Liver (tissue), 9 donors: Measurements from ENCODE around the gene FGF12. TPM values are rescaled to one million over a fixed set of nuclear protein-coding genes. Genes with fewer than 3 reads are reported as not detected.

Experiments
- DNase-seq: peaks from one replicate; pipeline ENCODE4 v3.0.0-alpha.2; 2017; ENCODE audit warnings: low spot score
- H3K27ac ChIP-seq, 2 donors: one replicate each; pipeline ENCODE4 v1.7.0; 2013; ENCODE audit warnings: inconsistent platforms in 2 of 2, low read length in 2 of 2, control low read depth in 1 of 2, low read depth in 1 of 2, mild to moderate bottlenecking in 1 of 2
- H3K27me3 ChIP-seq, 4 donors: one replicate each; pipeline versions ENCODE4 v1.6.1 to v1.7.0; 2013; ENCODE audit warnings: low read length in 3 of 4, inconsistent platforms in 1 of 4, mild to moderate bottlenecking in 1 of 4, moderate library complexity in 1 of 4; ENCODE audit not compliant: control insufficient read depth in 4 of 4, insufficient read depth in 4 of 4
- H3K36me3 ChIP-seq, 4 donors: one replicate each; pipeline versions ENCODE4 v1.6.1 to v1.7.0; 2013; ENCODE audit warnings: low read length in 3 of 4, mild to moderate bottlenecking in 3 of 4, low read depth in 1 of 4, moderate library complexity in 1 of 4; ENCODE audit not compliant: control insufficient read depth in 4 of 4, insufficient read depth in 3 of 4
- H3K4me1 ChIP-seq, 4 donors: one replicate each; pipeline versions ENCODE4 v1.6.1 to v1.7.0; 2013; ENCODE audit warnings: low read length in 3 of 4, mild to moderate bottlenecking in 3 of 4, moderate library complexity in 1 of 4; ENCODE audit not compliant: control insufficient read depth in 4 of 4, insufficient read depth in 4 of 4
- H3K4me3 ChIP-seq, 3 donors: one replicate each; pipeline versions ENCODE4 v1.6.1 to v1.7.0; 2013; ENCODE audit warnings: low read length in 3 of 3, control low read depth in 1 of 3, low read depth in 1 of 3, mild to moderate bottlenecking in 1 of 3
- H3K9ac ChIP-seq, 2 donors: one replicate each; pipeline ENCODE4 v1.7.0; 2013; ENCODE audit warnings: low read length in 2 of 2, mild to moderate bottlenecking in 2 of 2, moderate library complexity in 2 of 2, control low read depth in 1 of 2, low read depth in 1 of 2
- H3K9me3 ChIP-seq, 4 donors: one replicate each; pipeline versions ENCODE4 v1.6.1 to v1.7.0; 2013; ENCODE audit warnings: low read length in 3 of 4; ENCODE audit not compliant: control insufficient read depth in 4 of 4
- EGR1 ChIP-seq, 2 donors: IDR thresholded peaks; 2 replicates each; pipeline ENCODE4 v1.6.1; 2016 to 2018; ENCODE audit warnings: antibody characterized with exemption in 2 of 2, low read depth in 2 of 2
- FOXA1 ChIP-seq: IDR thresholded peaks from 2 replicates; pipeline ENCODE4 v1.6.1; 2016; ENCODE audit warnings: antibody characterized with exemption
- FOXA2 ChIP-seq: IDR thresholded peaks from 2 replicates; pipeline ENCODE4 v1.6.1; 2016; ENCODE audit warnings: antibody characterized with exemption
- GABPA ChIP-seq, 2 donors: IDR thresholded peaks in 1 of 2; conservative IDR thresholded peaks in 1 of 2; 2 replicates each; pipeline ENCODE4 v1.6.1; 2016; ENCODE audit warnings: antibody characterized with exemption in 2 of 2, mild to moderate bottlenecking in 1 of 2, moderate library complexity in 1 of 2
- HNF4A ChIP-seq, 2 donors: conservative IDR thresholded peaks; 2 replicates each; pipeline ENCODE4 v1.6.1; 2016; ENCODE audit warnings: antibody characterized with exemption in 2 of 2, mild to moderate bottlenecking in 2 of 2
- HNF4G ChIP-seq: IDR thresholded peaks from 2 replicates; pipeline ENCODE4 v1.6.1; 2016; ENCODE audit warnings: antibody characterized with exemption
- JUND ChIP-seq, 2 donors: IDR thresholded peaks; 2 replicates each; pipeline ENCODE4 v1.6.1; 2016; ENCODE audit warnings: antibody characterized with exemption in 2 of 2
- MAX ChIP-seq: IDR thresholded peaks from 2 replicates; pipeline ENCODE4 v1.6.1; 2016; ENCODE audit warnings: antibody characterized with exemption
- NR2F2 ChIP-seq: IDR thresholded peaks from 2 replicates; pipeline ENCODE4 v1.6.1; 2016; ENCODE audit warnings: antibody characterized with exemption
- RAD21 ChIP-seq, 2 donors: IDR thresholded peaks; 2 replicates each; pipeline ENCODE4 v1.6.1; 2016; ENCODE audit warnings: antibody characterized with exemption in 2 of 2, mild to moderate bottlenecking in 2 of 2
- RXRA ChIP-seq, 2 donors: IDR thresholded peaks; 2 replicates each; pipeline ENCODE4 v1.6.1; 2017 to 2018; ENCODE audit warnings: antibody characterized with exemption in 2 of 2, mild to moderate bottlenecking in 1 of 2
- SP1 ChIP-seq: IDR thresholded peaks from 2 replicates; pipeline ENCODE4 v1.6.1; 2018; ENCODE audit warnings: antibody characterized with exemption, mild to moderate bottlenecking
- TAF1 ChIP-seq: conservative IDR thresholded peaks from 2 replicates; pipeline ENCODE4 v1.6.1; 2016; ENCODE audit warnings: antibody characterized with exemption, mild to moderate bottlenecking
- YY1 ChIP-seq: IDR thresholded peaks from 2 replicates; pipeline ENCODE4 v1.6.1; 2016; ENCODE audit warnings: antibody characterized with exemption, mild to moderate bottlenecking
- WGBS: extraction: QIAGEN DNeasy Blood & Tissue Kit; methylation state at CpG from one replicate; pipeline ENCODE4 v1.1.7; 2013; 5-methylcytosine and 5-hydroxymethylcytosine counted together
- polyA plus RNA-seq, 2 donors: library from polyadenylated mRNA; stranded (reverse) in 1 of 2; unstranded in 1 of 2; fragments of 200-250 nt in 1 of 2; fragments of >200 nt in 1 of 2; fragmentation: Nextera tagmentation in 1 of 2; extraction: Ambion mirVana in 1 of 2; gene quantifications; one replicate each; pipeline versions ENCODE4 v1.2.1 to v1.2.3, GENCODE V29; 2013 to 2015
- total RNA-seq, 2 donors: library from RNA; depleted of rRNA; stranded (reverse); fragments of >200 nt; gene quantifications; one replicate each; pipeline ENCODE4 v1.2.3, GENCODE V29; 2014
- TF ChIP-seq, protein P1 (sequence below): fragments of 150-350 bp; IDR thresholded peaks from 2 replicates; pipeline ENCODE4 v1.5.1; 2017; ENCODE audit warnings: improper control_type of control experiment, low read depth, low read length; ENCODE audit not compliant: missing input control
- TF ChIP-seq, protein P2 (sequence below): IDR thresholded peaks from 2 replicates; pipeline ENCODE4 v1.6.1; 2016; ENCODE audit warnings: antibody characterized with exemption
- TF ChIP-seq, protein P3 (sequence below): IDR thresholded peaks from 2 replicates; pipeline ENCODE4 v1.6.1; 2016; ENCODE audit warnings: antibody characterized with exemption
- TF ChIP-seq, protein P4 (sequence below): IDR thresholded peaks from 2 replicates; pipeline ENCODE4 v1.6.1; 2016; ENCODE audit warnings: antibody characterized with exemption, mild to moderate bottlenecking
- donor health status: healthy.
- donor health status: healthy.
- donor health status: healthy.
- donor health status: healthy.
- donor health status: healthy.

The FGF12 gene
- total and polyA plus RNA-seq, 4 donors: 0.11 to 0.59 (median 0.19) TPM

- WGBS: 59% methylated on average over 1 of the region's 1 CpG
- no peak for DNase-seq
- H3K27me3 ChIP-seq: peaks cover 0 to 7% (median 0%) of the 10 kb centered on the region in 4 donors
- no peak overlapping the region for H3K27ac ChIP-seq
- H3K9me3 ChIP-seq: no peaks in the 10 kb centered on the region
- no peaks in the 10 kb centered on the region for H3K4me1 ChIP-seq
- H3K4me3 ChIP-seq: no peak overlapping the region
- no peak overlapping the region for H3K9ac ChIP-seq
- no peaks in the 10 kb centered on the region for H3K36me3 ChIP-seq
- no peak for TF ChIP-seq NR2F2
- TF ChIP-seq EGR1 (IDR thresholded peaks at IDR 0.05; ENCODE audit: low read depth in 2 of 2): no peak
- TF ChIP-seq, protein P1, sequence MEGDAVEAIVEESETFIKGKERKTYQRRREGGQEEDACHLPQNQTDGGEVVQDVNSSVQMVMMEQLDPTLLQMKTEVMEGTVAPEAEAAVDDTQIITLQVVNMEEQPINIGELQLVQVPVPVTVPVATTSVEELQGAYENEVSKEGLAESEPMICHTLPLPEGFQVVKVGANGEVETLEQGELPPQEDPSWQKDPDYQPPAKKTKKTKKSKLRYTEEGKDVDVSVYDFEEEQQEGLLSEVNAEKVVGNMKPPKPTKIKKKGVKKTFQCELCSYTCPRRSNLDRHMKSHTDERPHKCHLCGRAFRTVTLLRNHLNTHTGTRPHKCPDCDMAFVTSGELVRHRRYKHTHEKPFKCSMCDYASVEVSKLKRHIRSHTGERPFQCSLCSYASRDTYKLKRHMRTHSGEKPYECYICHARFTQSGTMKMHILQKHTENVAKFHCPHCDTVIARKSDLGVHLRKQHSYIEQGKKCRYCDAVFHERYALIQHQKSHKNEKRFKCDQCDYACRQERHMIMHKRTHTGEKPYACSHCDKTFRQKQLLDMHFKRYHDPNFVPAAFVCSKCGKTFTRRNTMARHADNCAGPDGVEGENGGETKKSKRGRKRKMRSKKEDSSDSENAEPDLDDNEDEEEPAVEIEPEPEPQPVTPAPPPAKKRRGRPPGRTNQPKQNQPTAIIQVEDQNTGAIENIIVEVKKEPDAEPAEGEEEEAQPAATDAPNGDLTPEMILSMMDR: no peak
- TF ChIP-seq MAX: no peak
- TF ChIP-seq, protein P2, sequence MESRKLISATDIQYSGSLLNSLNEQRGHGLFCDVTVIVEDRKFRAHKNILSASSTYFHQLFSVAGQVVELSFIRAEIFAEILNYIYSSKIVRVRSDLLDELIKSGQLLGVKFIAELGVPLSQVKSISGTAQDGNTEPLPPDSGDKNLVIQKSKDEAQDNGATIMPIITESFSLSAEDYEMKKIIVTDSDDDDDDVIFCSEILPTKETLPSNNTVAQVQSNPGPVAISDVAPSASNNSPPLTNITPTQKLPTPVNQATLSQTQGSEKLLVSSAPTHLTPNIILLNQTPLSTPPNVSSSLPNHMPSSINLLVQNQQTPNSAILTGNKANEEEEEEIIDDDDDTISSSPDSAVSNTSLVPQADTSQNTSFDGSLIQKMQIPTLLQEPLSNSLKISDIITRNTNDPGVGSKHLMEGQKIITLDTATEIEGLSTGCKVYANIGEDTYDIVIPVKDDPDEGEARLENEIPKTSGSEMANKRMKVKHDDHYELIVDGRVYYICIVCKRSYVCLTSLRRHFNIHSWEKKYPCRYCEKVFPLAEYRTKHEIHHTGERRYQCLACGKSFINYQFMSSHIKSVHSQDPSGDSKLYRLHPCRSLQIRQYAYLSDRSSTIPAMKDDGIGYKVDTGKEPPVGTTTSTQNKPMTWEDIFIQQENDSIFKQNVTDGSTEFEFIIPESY: no peak
- no peak for TF ChIP-seq HNF4A (conservative IDR thresholded peaks at IDR 0.05)
- TF ChIP-seq HNF4G: no peak
- no peak for TF ChIP-seq RAD21 (IDR thresholded peaks at IDR 0.05)
- TF ChIP-seq YY1: no peak
- no peak for TF ChIP-seq JUND (IDR thresholded peaks at IDR 0.05)
- TF ChIP-seq FOXA1: no peak
- TF ChIP-seq, protein P3, sequence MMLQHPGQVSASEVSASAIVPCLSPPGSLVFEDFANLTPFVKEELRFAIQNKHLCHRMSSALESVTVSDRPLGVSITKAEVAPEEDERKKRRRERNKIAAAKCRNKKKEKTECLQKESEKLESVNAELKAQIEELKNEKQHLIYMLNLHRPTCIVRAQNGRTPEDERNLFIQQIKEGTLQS: no peak
- TF ChIP-seq FOXA2: no peak
- no peak for TF ChIP-seq RXRA (IDR thresholded peaks at IDR 0.05)
- TF ChIP-seq, protein P4, sequence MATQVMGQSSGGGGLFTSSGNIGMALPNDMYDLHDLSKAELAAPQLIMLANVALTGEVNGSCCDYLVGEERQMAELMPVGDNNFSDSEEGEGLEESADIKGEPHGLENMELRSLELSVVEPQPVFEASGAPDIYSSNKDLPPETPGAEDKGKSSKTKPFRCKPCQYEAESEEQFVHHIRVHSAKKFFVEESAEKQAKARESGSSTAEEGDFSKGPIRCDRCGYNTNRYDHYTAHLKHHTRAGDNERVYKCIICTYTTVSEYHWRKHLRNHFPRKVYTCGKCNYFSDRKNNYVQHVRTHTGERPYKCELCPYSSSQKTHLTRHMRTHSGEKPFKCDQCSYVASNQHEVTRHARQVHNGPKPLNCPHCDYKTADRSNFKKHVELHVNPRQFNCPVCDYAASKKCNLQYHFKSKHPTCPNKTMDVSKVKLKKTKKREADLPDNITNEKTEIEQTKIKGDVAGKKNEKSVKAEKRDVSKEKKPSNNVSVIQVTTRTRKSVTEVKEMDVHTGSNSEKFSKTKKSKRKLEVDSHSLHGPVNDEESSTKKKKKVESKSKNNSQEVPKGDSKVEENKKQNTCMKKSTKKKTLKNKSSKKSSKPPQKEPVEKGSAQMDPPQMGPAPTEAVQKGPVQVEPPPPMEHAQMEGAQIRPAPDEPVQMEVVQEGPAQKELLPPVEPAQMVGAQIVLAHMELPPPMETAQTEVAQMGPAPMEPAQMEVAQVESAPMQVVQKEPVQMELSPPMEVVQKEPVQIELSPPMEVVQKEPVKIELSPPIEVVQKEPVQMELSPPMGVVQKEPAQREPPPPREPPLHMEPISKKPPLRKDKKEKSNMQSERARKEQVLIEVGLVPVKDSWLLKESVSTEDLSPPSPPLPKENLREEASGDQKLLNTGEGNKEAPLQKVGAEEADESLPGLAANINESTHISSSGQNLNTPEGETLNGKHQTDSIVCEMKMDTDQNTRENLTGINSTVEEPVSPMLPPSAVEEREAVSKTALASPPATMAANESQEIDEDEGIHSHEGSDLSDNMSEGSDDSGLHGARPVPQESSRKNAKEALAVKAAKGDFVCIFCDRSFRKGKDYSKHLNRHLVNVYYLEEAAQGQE: no peak
- no peak for TF ChIP-seq TAF1
- TF ChIP-seq GABPA (IDR thresholded peaks at IDR 0.05 in 1 of 2, conservative IDR thresholded peaks at IDR 0.05 in 1 of 2): no peak
Observed at GRCh38 chr3:192156382-192156781, 571.0 kb downstream of the FGF12 start.

GRCh38 chr3:192155194-192155593, 572.1 kb downstream of the FGF12 start:
- Histone ChIP-seq H3K27me3 (peaks cover 0 to 7% (median 0%) of the 10 kb centered on the region in 4 donors), H3K4me3 (no peak overlapping the region), H3K4me1 (no peaks in the 10 kb centered on the region), H3K9me3 (no peaks in the 10 kb centered on the region), H3K27ac (no peak overlapping the region), H3K36me3 (no peaks in the 10 kb centered on the region), H3K9ac (no peak overlapping the region)
- WGBS: 43% methylated on average over 9 of the region's 9 CpGs
- DNase-seq: no peak
- TF ChIP-seq, protein P3: no peak
- TF ChIP-seq HNF4A (conservative IDR thresholded peaks at IDR 0.05): no peak
- TF ChIP-seq SP1: no peak
- TF ChIP-seq NR2F2: no peak
- TF ChIP-seq, protein P4: no peak
- no peak for TF ChIP-seq EGR1 (IDR thresholded peaks at IDR 0.05; ENCODE audit: low read depth in 2 of 2)
- no peak for TF ChIP-seq RXRA (IDR thresholded peaks at IDR 0.05)
- TF ChIP-seq GABPA (IDR thresholded peaks at IDR 0.05 in 1 of 2, conservative IDR thresholded peaks at IDR 0.05 in 1 of 2): no peak
- TF ChIP-seq, protein P2: no peak
- TF ChIP-seq JUND (IDR thresholded peaks at IDR 0.05): no peak
